ENCODE measurements around the gene PARD3B.

- no peak for TF ChIP-seq POLR2AphosphoS5 (IDR thresholded peaks at IDR 0.05; ENCODE audit: low read depth)
- no peak for TF ChIP-seq CTCF (IDR thresholded peaks at IDR 0.05; ENCODE audit: insufficient read depth, low read length)
- TF ChIP-seq, protein P1, sequence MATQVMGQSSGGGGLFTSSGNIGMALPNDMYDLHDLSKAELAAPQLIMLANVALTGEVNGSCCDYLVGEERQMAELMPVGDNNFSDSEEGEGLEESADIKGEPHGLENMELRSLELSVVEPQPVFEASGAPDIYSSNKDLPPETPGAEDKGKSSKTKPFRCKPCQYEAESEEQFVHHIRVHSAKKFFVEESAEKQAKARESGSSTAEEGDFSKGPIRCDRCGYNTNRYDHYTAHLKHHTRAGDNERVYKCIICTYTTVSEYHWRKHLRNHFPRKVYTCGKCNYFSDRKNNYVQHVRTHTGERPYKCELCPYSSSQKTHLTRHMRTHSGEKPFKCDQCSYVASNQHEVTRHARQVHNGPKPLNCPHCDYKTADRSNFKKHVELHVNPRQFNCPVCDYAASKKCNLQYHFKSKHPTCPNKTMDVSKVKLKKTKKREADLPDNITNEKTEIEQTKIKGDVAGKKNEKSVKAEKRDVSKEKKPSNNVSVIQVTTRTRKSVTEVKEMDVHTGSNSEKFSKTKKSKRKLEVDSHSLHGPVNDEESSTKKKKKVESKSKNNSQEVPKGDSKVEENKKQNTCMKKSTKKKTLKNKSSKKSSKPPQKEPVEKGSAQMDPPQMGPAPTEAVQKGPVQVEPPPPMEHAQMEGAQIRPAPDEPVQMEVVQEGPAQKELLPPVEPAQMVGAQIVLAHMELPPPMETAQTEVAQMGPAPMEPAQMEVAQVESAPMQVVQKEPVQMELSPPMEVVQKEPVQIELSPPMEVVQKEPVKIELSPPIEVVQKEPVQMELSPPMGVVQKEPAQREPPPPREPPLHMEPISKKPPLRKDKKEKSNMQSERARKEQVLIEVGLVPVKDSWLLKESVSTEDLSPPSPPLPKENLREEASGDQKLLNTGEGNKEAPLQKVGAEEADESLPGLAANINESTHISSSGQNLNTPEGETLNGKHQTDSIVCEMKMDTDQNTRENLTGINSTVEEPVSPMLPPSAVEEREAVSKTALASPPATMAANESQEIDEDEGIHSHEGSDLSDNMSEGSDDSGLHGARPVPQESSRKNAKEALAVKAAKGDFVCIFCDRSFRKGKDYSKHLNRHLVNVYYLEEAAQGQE (IDR thresholded peaks at IDR 0.05; ENCODE audit: insufficient replicate concordance, low read depth), result no peak
- TF ChIP-seq GABPA (IDR thresholded peaks at IDR 0.05; ENCODE audit: low read depth), result no peak
- no peak for TF ChIP-seq SPI1 (IDR thresholded peaks at IDR 0.05; ENCODE audit: borderline replicate concordance, low read depth)
These were observed 26.6 kb downstream of the PARD3B start for GRCh38 chr2:204571911-204572310.
